IMR-90 (cell line): Measurements from ENCODE around the gene ATP2C2. TPM values are rescaled to one million over a fixed set of nuclear protein-coding genes. Genes with fewer than 3 reads are reported as not detected.
A peak's percentile ranks its signal among the peaks of the same experiment; 100 is the strongest.

ENCODE experiments used
- ATAC-seq: fragments of 200-7000 bp; cut with Tn5 transposase; 2 replicates; pipeline ENCODE4 v1.9.1; 2020; ENCODE audit warnings: low read depth, mild to moderate bottlenecking, moderate library complexity
- BruUV-seq: library from RNA; stranded (reverse); fragments of 400-500 nt; replicated peaks from 2 replicates; lab custom pipeline; 2021; lab: Mats Ljungman, UMichigan
- CTCF ChIA-PET: fragments of 300-600 bp; formaldehyde crosslinking; extraction: SDS; loops from one replicate; lab custom pipeline; 2021; ENCODE audit warnings: antibody characterized with exemption; lab: Yijun Ruan, JAX
- POLR2A ChIA-PET: fragments of 300-600 bp; sonication (Branson Sonifier 250); formaldehyde crosslinking; loops from one replicate; lab custom pipeline; 2022; ENCODE audit warnings: antibody characterized with exemption; ENCODE audit not compliant: unreplicated experiment; lab: Charles Lee
- DNase-seq: peaks from one replicate; pipeline ENCODE4 v3.0.0; 2013
- H2AFZ ChIP-seq: replicated peaks from 2 replicates; pipeline ENCODE3; 2013; ENCODE audit warnings: low read length, mild to moderate bottlenecking; ENCODE audit not compliant: poor library complexity
- H2AK5ac ChIP-seq: 2 replicates; pipeline ENCODE4 v1.6.1; 2013; ENCODE audit warnings: low read depth, low read length, inconsistent platforms
- H2AK9ac ChIP-seq: replicated peaks from 2 replicates; pipeline ENCODE3; 2013; ENCODE audit warnings: mild to moderate bottlenecking, low read depth, low read length, moderate library complexity; ENCODE audit not compliant: poor library complexity
- H2BK120ac ChIP-seq: 2 replicates; pipeline ENCODE4 v1.6.1; 2013; ENCODE audit warnings: low read depth, low read length, inconsistent platforms
- H2BK15ac ChIP-seq: 3 replicates; pipeline ENCODE4 v1.6.1; 2013; ENCODE audit warnings: low read depth, low read length, inconsistent platforms
- H2BK20ac ChIP-seq: 2 replicates; pipeline ENCODE4 v1.6.1; 2013; ENCODE audit warnings: low read depth, mild to moderate bottlenecking, inconsistent platforms, low read length, moderate library complexity
- H2BK5ac ChIP-seq: 2 replicates; pipeline ENCODE4 v1.6.1; 2013; ENCODE audit warnings: mild to moderate bottlenecking, low read depth, low read length, inconsistent platforms; ENCODE audit not compliant: poor library complexity, severe bottlenecking
- H3K14ac ChIP-seq: replicated peaks from 2 replicates; pipeline ENCODE4 v1.6.1; 2013; ENCODE audit warnings: low read depth, low read length, inconsistent platforms
- H3K18ac ChIP-seq: 2 replicates; pipeline ENCODE4 v1.6.1; 2013; ENCODE audit warnings: low read depth, low read length, control low read depth
- H3K23ac ChIP-seq: 2 replicates; pipeline ENCODE4 v1.6.1; 2013; ENCODE audit warnings: low read depth, low read length, inconsistent platforms
- H3K27ac ChIP-seq: 2 replicates; pipeline ENCODE4 v1.5.1; 2013; ENCODE audit warnings: mild to moderate bottlenecking, control low read depth, low read length; ENCODE audit not compliant: insufficient read depth
- H3K27me3 ChIP-seq: 2 replicates; pipeline ENCODE4 v1.6.1; 2013; ENCODE audit warnings: low read length; ENCODE audit not compliant: control insufficient read depth, insufficient read depth
- H3K36me3 ChIP-seq: 2 replicates; pipeline ENCODE4 v1.6.1; 2013; ENCODE audit warnings: low read length, mixed read lengths; ENCODE audit not compliant: control insufficient read depth, insufficient read depth
- H3K4ac ChIP-seq: 2 replicates; pipeline ENCODE4 v1.6.1; 2013; ENCODE audit warnings: low read depth, low read length, inconsistent platforms
- H3K4me1 ChIP-seq: 2 replicates; pipeline ENCODE4 v1.6.1; 2013; ENCODE audit warnings: low read length, mixed read lengths; ENCODE audit not compliant: control insufficient read depth, insufficient read depth
- H3K4me2 ChIP-seq: 2 replicates; pipeline ENCODE4 v1.6.1; 2013; ENCODE audit warnings: low read depth, mild to moderate bottlenecking, control low read depth, low read length, moderate library complexity
- H3K4me3 ChIP-seq: 2 replicates; pipeline ENCODE4 v1.5.1; 2013; ENCODE audit warnings: low read depth, mild to moderate bottlenecking, control low read depth, low read length, moderate library complexity; ENCODE audit not compliant: insufficient read depth
- H3K56ac ChIP-seq: 2 replicates; pipeline ENCODE4 v1.6.1; 2013; ENCODE audit warnings: low read length, inconsistent platforms; ENCODE audit not compliant: insufficient read depth; ENCODE audit errors: extremely low read depth
- H3K79me1 ChIP-seq, 2 experiments: 2 replicates each; pipeline ENCODE4 v1.6.1; 2013; ENCODE audit warnings: low read length in 2 of 2, inconsistent platforms in 1 of 2, low read depth in 1 of 2
- H3K9ac ChIP-seq: 2 replicates; pipeline ENCODE4 v1.6.1; 2013; ENCODE audit warnings: low read depth, low read length, control low read depth
- H3K9me1 ChIP-seq: 2 replicates; pipeline ENCODE4 v1.6.1; 2013; ENCODE audit warnings: low read length, inconsistent platforms; ENCODE audit not compliant: insufficient read depth
- H3K9me3 ChIP-seq: 2 replicates; pipeline ENCODE4 v1.6.1; 2013; ENCODE audit warnings: low read length; ENCODE audit not compliant: control insufficient read depth, insufficient read depth
- H4K20me1 ChIP-seq: 2 replicates; pipeline ENCODE4 v1.6.1; 2013; ENCODE audit warnings: low read length, inconsistent platforms; ENCODE audit not compliant: insufficient read depth
- H4K5ac ChIP-seq: 2 replicates; pipeline ENCODE4 v1.6.1; 2013; ENCODE audit warnings: mild to moderate bottlenecking, low read depth, low read length, control low read depth
- H4K8ac ChIP-seq, 2 experiments: 2 replicates each; pipeline ENCODE4 v1.6.1; 2013; ENCODE audit warnings: low read depth in 2 of 2, low read length in 2 of 2, control low read depth in 1 of 2, inconsistent platforms in 1 of 2
- H4K91ac ChIP-seq: 2 replicates; pipeline ENCODE4 v1.6.1; 2013; ENCODE audit warnings: low read depth, low read length, inconsistent platforms; ENCODE audit not compliant: insufficient read depth
- BHLHE40 ChIP-seq: fragments of 150-350 bp; IDR thresholded peaks from 2 replicates; pipeline ENCODE4 v1.6.1; 2016; ENCODE audit warnings: mild to moderate bottlenecking, low read depth, low read length
- CHD1 ChIP-seq: IDR thresholded peaks from 2 replicates; pipeline ENCODE4 v1.6.1; 2012; ENCODE audit warnings: low read depth, low read length, improper control_type of control experiment
- FOS ChIP-seq: fragments of 150-350 bp; IDR thresholded peaks from 2 replicates; pipeline ENCODE4 v1.6.1; 2016; ENCODE audit warnings: low read depth, low read length
- MAFK ChIP-seq: IDR thresholded peaks from 2 replicates; pipeline ENCODE4 v1.6.1; 2012; ENCODE audit warnings: low read depth, low read length, improper control_type of control experiment
- NFE2L2 ChIP-seq: fragments of 150-350 bp; IDR thresholded peaks from 2 replicates; pipeline ENCODE4 v1.6.1; 2016; ENCODE audit warnings: low read depth, mild to moderate bottlenecking, low read length
- POLR2A ChIP-seq: IDR thresholded peaks from 2 replicates; pipeline ENCODE4 v1.6.1; 2012; ENCODE audit warnings: mild to moderate bottlenecking, low read depth, low read length
- RCOR1 ChIP-seq: IDR thresholded peaks from 2 replicates; pipeline ENCODE4 v1.6.1; 2012; ENCODE audit warnings: mild to moderate bottlenecking, low read length, improper control_type of control experiment; ENCODE audit not compliant: insufficient replicate concordance
- WGBS, 2 experiments: methylation state at CpG; one replicate each; pipeline versions ENCODE4 v1.1.5 to v1.1.7; 2013; ENCODE audit warnings: missing lambda C conversion rate in 2 of 2; ENCODE audit not compliant: insufficient read length in 1 of 2; ENCODE audit errors: extremely low coverage in 2 of 2; 5-methylcytosine and 5-hydroxymethylcytosine counted together
- dilution Hi-C: fragments of 300-500 bp; cut with HindIII; formaldehyde crosslinking; loops from one replicate; pipeline ENCODE4 v1.14.3; 2018; ENCODE audit warnings: low sequenced_read_pairs; ENCODE audit not compliant: unreplicated experiment
- in situ Hi-C: fragments of 300-500 bp; cut with MboI; formaldehyde crosslinking; loops from 3 replicates; pipeline ENCODE4 v1.14.3; 2019; ENCODE audit warnings: low sequenced_read_pairs, inconsistent platforms, mixed read lengths
- intact Hi-C: fragments of 100-400 bp; cut with micrococcal nuclease; formaldehyde crosslinking; loops from 2 replicates; pipeline ENCODE4 v1.10.0; 2022
- polyA plus RNA-seq, 3 experiments: library from polyadenylated mRNA; depleted of rRNA; stranded (reverse); fragments of >200 nt; gene quantifications; 2 replicates each; pipeline ENCODE4 v1.2.3, GENCODE V29; 2012; ENCODE audit warnings: low replicate concordance in 1 of 3
- total RNA-seq: library from RNA; depleted of rRNA; stranded (reverse); fragments of >200 nt; gene quantifications from 2 replicates; pipeline ENCODE4 v1.2.3, GENCODE V29; 2012

The ATP2C2 gene
- total and polyA plus RNA-seq, 2 of the 4 experiments (the other 2 are of a cell fraction) = not detected

DNA sequence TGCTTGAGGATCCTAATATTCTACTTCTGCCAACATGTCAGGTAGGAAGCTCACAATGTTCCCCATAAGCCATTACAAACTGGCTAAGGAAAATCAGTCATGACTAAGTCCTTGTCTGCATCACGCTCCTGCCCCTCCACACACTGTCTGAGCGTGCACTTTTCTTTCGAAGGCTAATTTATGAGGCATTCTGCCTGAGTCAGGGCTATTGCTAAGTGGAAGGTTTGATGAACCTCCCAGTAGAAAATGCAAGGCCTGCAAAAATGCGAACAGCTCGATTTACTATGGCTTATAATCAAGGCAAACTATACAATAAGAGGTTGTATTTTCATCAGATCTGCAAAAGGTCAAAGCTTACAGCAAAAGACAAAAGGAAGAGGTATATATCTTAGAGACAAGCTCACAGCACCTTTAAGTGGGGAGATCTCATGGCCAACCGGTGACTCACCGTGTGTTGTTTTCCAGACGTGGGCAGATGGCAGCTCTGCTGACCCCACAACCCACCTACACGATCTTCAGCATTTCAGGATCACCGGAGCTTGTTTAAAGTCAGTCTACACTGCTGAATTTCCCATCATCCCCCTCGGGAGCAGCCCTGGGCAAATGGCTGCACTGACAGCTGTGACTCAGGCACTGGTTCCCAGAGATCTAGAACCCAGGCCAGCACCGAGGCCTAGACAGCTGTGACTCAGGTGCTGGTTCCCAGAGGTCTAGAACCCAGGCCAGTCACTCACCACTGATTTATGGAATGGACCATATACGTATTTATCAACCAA is 110.0 kb downstream of the ATP2C2 start:
- dilution Hi-C loops (no loop called here), intact Hi-C loops (loop anchor here (2.0 kb wide), 1 partner anchor 206 kb away; no protein-coding TSS in a partner anchor), in situ Hi-C loops (loop anchor here (25.0 kb wide), 1 partner anchor 516 kb away; the partner anchor contains the start of genes NECAB2 and OSGIN1)
- H2BK120ac ChIP-seq = no peak overlapping the region
- H4K8ac ChIP-seq = peak overlapping the region in 1 of 2 experiments; percentile 52; a peak in 2 of 4 replicates
- DNase-seq = peak; percentile 88
- H2BK20ac ChIP-seq = no peak overlapping the region
- no peak overlapping the region for H3K27ac ChIP-seq
- ChIA-PET POLR2A (interaction anchor here (0.6 kb wide), 1 partner anchor 155 kb away, joined by 3 read pairs; no protein-coding TSS in a partner anchor), CTCF (interaction anchor here (0.8 kb wide), 1 partner anchor 11 kb away, joined by 3 read pairs; no protein-coding TSS in a partner anchor)
- peaks cover 8% of the 10 kb centered on the region for H3K4me1 ChIP-seq
- H3K36me3 ChIP-seq = peaks cover 32% of the 10 kb centered on the region
- peaks cover 10% of the 10 kb centered on the region for H3K9me1 ChIP-seq
- TSS peak; percentile 24 for BruUV-seq
- H2AK5ac ChIP-seq = no peak overlapping the region
- no peak overlapping the region for H3K18ac ChIP-seq
- peak; percentile 73 for ATAC-seq
- no peak overlapping the region for H2BK15ac ChIP-seq
- no peak overlapping the region for H3K23ac ChIP-seq
- no peak overlapping the region for H3K56ac ChIP-seq
- no peak overlapping the region for H4K91ac ChIP-seq
- peaks cover 22% of the 10 kb centered on the region for H4K20me1 ChIP-seq
- no peak overlapping the region for H3K9ac ChIP-seq
- peak overlapping the region; percentile 5; the same call in 1 of the 2 replicates for H3K4ac ChIP-seq
- TF ChIP-seq FOS = peak; percentile 63; the same call in 1 of the 2 replicates
- TF ChIP-seq NFE2L2 = peak; percentile 14; the same call in 1 of the 2 replicates
- TF ChIP-seq MAFK = peak; percentile 95
- no peak for TF ChIP-seq CHD1
- no peak for TF ChIP-seq POLR2A
- TF ChIP-seq RCOR1 = peak; percentile 86
- TF ChIP-seq BHLHE40 = peak; percentile 56; the same call in 1 of the 2 replicates
- H4K5ac ChIP-seq = no peak overlapping the region
- 11% methylated on average over 4 of the region's 13 CpGs; no CpG with 5 or more reads in 1 of the 2 experiments for WGBS, 2 experiments
- peaks cover 10 to 74% of the 10 kb centered on the region in 2 experiments for H3K79me1 ChIP-seq
- no peak overlapping the region; the same call in 1 of the 2 replicates for H3K4me2 ChIP-seq
- peak overlapping the region; percentile 43; the same call in 1 of the 2 replicates for H3K14ac ChIP-seq
- no peaks in the 10 kb centered on the region for H3K9me3 ChIP-seq
- peak overlapping the region; percentile 38 for H2AFZ ChIP-seq
- peak overlapping the region; percentile 65 for H2AK9ac ChIP-seq
- no peak overlapping the region for H3K4me3 ChIP-seq
- H3K27me3 ChIP-seq = no peaks in the 10 kb centered on the region
- peak overlapping the region; percentile 62 for H2BK5ac ChIP-seq
